Measurements from ENCODE around the gene EP400. TPM values are rescaled to one million over a fixed set of nuclear protein-coding genes. Genes with fewer than 3 reads are reported as not detected.
"Not testable (repeated sequence)": the region's sequence is repeated elsewhere in the genome, so short reads cannot be mapped to it uniquely, and the experiment has no call there.

EP400 gene
- polyA plus RNA-seq, 1 donor (not counting 4 experiments of a cell fraction or from before 2014, with no cell fraction given), result 4.1 TPM

DNA sequence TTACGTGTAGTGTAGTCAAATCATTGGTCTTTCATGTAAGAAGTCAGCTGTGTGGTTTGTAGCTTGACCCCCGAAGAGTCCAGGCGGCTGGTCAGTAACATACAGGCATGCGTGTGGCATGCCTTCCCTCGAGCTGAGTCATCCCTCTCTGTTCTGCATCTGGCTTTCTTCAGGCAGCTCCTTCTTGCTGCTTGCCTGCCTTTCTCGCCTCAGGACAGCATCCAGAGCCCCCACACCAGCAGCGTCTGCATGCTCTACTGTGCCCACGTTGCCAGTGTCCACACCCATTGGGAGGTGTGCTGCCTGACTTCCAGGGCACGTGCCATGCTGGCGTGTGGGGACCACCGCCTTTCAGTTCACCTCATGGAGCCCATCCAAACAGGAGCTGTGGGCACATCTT, 96.8 kb downstream of the EP400 start:
- H3K79me2 ChIP-seq (ENCODE audit: control insufficient read depth, insufficient read depth, low read length), result peaks cover 3% of the 10 kb centered on the region
- H3K9me1 ChIP-seq (ENCODE audit: control insufficient read depth, extremely low read depth, insufficient read depth, low read length), result no peaks in the 10 kb centered on the region
- H3K27ac ChIP-seq (ENCODE audit: control insufficient read depth, insufficient read depth, low read length), result no peak overlapping the region
- no peaks in the 10 kb centered on the region for H3K4me1 ChIP-seq (ENCODE audit: control insufficient read depth, extremely low read depth, insufficient read depth, low read length)
- dilution Hi-C loops (cut with MboI; ENCODE audit: extremely low pct_ligation_motif_present, low sequenced_read_pairs), result no loop called here
- H2AFZ ChIP-seq (ENCODE audit: control insufficient read depth, low read length), result no peak overlapping the region
- peaks cover 23 to 27% of the 10 kb centered on the region in 2 experiments for H3K36me3 ChIP-seq (ENCODE audit: control insufficient read depth in 2 of 2, extremely low read depth in 1 of 2, insufficient read depth in 2 of 2, low read length in 2 of 2)
- H3K9me3 ChIP-seq (ENCODE audit: control insufficient read depth, low read depth, low read length), result no peaks in the 10 kb centered on the region
- no peak overlapping the region for H3K4me2 ChIP-seq (ENCODE audit: control insufficient read depth, extremely low read depth, insufficient read depth, low read depth, low read length)
- TF ChIP-seq EZH2 (IDR thresholded peaks at IDR 0.05; ENCODE audit: low read length), result no peak
- TF ChIP-seq, protein P1, sequence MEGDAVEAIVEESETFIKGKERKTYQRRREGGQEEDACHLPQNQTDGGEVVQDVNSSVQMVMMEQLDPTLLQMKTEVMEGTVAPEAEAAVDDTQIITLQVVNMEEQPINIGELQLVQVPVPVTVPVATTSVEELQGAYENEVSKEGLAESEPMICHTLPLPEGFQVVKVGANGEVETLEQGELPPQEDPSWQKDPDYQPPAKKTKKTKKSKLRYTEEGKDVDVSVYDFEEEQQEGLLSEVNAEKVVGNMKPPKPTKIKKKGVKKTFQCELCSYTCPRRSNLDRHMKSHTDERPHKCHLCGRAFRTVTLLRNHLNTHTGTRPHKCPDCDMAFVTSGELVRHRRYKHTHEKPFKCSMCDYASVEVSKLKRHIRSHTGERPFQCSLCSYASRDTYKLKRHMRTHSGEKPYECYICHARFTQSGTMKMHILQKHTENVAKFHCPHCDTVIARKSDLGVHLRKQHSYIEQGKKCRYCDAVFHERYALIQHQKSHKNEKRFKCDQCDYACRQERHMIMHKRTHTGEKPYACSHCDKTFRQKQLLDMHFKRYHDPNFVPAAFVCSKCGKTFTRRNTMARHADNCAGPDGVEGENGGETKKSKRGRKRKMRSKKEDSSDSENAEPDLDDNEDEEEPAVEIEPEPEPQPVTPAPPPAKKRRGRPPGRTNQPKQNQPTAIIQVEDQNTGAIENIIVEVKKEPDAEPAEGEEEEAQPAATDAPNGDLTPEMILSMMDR (optimal IDR thresholded peaks at IDR 0.05 in 1 of 3, IDR thresholded peaks at IDR 0.05 in 1 of 3, conservative IDR thresholded peaks at IDR 0.05 in 1 of 3; ENCODE audit: extremely low read depth in 1 of 3, insufficient read depth in 2 of 3, low read length in 3 of 3), result no peak
- no peak for FAIRE-seq
- H3K4me3 ChIP-seq (ENCODE audit: control insufficient read depth in 2 of 3, extremely low read depth in 1 of 3, insufficient read depth in 2 of 3, low read depth in 1 of 3, low read length in 3 of 3), result no peak overlapping the region
- no peak for DNase-seq (ENCODE audit: low read depth, low spot score)
- H3K9ac ChIP-seq (ENCODE audit: control insufficient read depth, extremely low read depth, insufficient read depth, low read length), result no peak overlapping the region
- H3K27me3 ChIP-seq (ENCODE audit: control insufficient read depth, extremely low read depth, insufficient read depth, low read length), result no peaks in the 10 kb centered on the region
- no peaks in the 10 kb centered on the region for H4K20me1 ChIP-seq (ENCODE audit: control insufficient read depth, extremely low read depth, insufficient read depth, low read length)

DNA sequence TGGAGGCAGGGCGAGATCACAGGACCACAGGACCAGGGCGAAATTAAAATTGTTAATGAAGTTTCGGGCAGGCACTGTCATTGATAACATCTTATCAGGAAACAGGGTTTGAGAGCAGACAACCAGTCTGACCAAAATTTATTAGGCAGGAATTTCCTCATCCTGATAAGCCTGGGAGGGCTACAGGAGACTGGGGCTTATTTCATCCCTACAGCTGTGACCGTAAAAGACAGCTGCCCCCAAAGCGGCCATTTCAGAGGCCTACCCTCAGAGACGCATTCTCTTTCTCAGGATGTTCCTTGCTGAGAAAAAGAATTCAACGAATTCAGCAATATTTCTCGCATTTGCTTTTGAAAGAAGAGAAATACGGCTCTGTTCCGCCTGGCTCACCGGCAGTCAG, 97.9 kb downstream of the EP400 start:
- H4K20me1 ChIP-seq (ENCODE audit: control insufficient read depth, extremely low read depth, insufficient read depth, low read length); dilution Hi-C loops (cut with MboI; ENCODE audit: extremely low pct_ligation_motif_present, low sequenced_read_pairs): not testable (repeated sequence)
- H3K36me3 ChIP-seq (ENCODE audit: control insufficient read depth in 2 of 2, extremely low read depth in 1 of 2, insufficient read depth in 2 of 2, low read length in 2 of 2), result peaks cover 24 to 27% of the 10 kb centered on the region in 2 experiments

DNA sequence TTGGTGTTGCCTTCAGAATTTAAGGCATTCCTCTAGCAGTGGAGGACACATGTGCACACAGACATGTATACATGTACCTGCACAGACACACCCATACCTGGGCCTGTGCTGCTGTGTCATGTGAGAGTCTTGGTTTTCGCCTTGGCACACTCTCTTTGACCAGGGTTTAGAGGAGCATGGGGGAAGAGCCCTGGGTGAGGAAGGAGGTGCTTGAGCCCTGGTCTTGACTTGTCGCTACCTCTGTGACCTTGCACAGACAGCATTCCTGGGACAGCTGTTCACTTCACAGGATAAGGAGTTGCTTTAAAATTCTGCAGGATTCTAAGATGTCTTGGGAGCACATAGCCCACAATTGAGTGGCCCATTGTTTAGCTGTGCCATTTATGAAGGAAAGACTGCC, 99.7 kb downstream of the EP400 start:
- Histone ChIP-seq H3K27me3 (ENCODE audit: control insufficient read depth, extremely low read depth, insufficient read depth, low read length) (no peaks in the 10 kb centered on the region), H4K20me1 (ENCODE audit: control insufficient read depth, extremely low read depth, insufficient read depth, low read length) (no peaks in the 10 kb centered on the region), H3K27ac (ENCODE audit: control insufficient read depth, insufficient read depth, low read length) (no peak overlapping the region), H3K9me1 (ENCODE audit: control insufficient read depth, extremely low read depth, insufficient read depth, low read length) (no peaks in the 10 kb centered on the region), H3K4me1 (ENCODE audit: control insufficient read depth, extremely low read depth, insufficient read depth, low read length) (no peaks in the 10 kb centered on the region), H3K36me3 (ENCODE audit: control insufficient read depth in 2 of 2, extremely low read depth in 1 of 2, insufficient read depth in 2 of 2, low read length in 2 of 2) (peaks cover 27 to 28% of the 10 kb centered on the region in 2 experiments), H3K4me2 (ENCODE audit: control insufficient read depth, extremely low read depth, insufficient read depth, low read depth, low read length) (no peak overlapping the region), H3K4me3 (ENCODE audit: control insufficient read depth in 2 of 3, extremely low read depth in 1 of 3, insufficient read depth in 2 of 3, low read depth in 1 of 3, low read length in 3 of 3) (no peak overlapping the region), H3K9ac (ENCODE audit: control insufficient read depth, extremely low read depth, insufficient read depth, low read length) (no peak overlapping the region), H3K9me3 (ENCODE audit: control insufficient read depth, low read depth, low read length) (no peaks in the 10 kb centered on the region), H2AFZ (ENCODE audit: control insufficient read depth, low read length) (no peak overlapping the region), H3K79me2 (ENCODE audit: control insufficient read depth, insufficient read depth, low read length) (no peaks in the 10 kb centered on the region)
- dilution Hi-C loops (cut with MboI; ENCODE audit: extremely low pct_ligation_motif_present, low sequenced_read_pairs), result no loop called here
- TF ChIP-seq EZH2 (IDR thresholded peaks at IDR 0.05; ENCODE audit: low read length), result no peak
- TF ChIP-seq, protein P1 (optimal IDR thresholded peaks at IDR 0.05 in 1 of 3, IDR thresholded peaks at IDR 0.05 in 1 of 3, conservative IDR thresholded peaks at IDR 0.05 in 1 of 3; ENCODE audit: extremely low read depth in 1 of 3, insufficient read depth in 2 of 3, low read length in 3 of 3), result no peak
- DNase-seq (ENCODE audit: low read depth, low spot score) (no peak), FAIRE-seq (no peak)

More for the DNA sequence above, 97.9 kb downstream of the EP400 start:
- not testable (repeated sequence) for H3K27ac ChIP-seq (ENCODE audit: control insufficient read depth, insufficient read depth, low read length); H3K9me1 ChIP-seq (ENCODE audit: control insufficient read depth, extremely low read depth, insufficient read depth, low read length); H3K27me3 ChIP-seq (ENCODE audit: control insufficient read depth, extremely low read depth, insufficient read depth, low read length); H3K4me1 ChIP-seq (ENCODE audit: control insufficient read depth, extremely low read depth, insufficient read depth, low read length); H3K9me3 ChIP-seq (ENCODE audit: control insufficient read depth, low read depth, low read length); H3K79me2 ChIP-seq (ENCODE audit: control insufficient read depth, insufficient read depth, low read length); H3K4me2 ChIP-seq (ENCODE audit: control insufficient read depth, extremely low read depth, insufficient read depth, low read depth, low read length); H3K9ac ChIP-seq (ENCODE audit: control insufficient read depth, extremely low read depth, insufficient read depth, low read length); H2AFZ ChIP-seq (ENCODE audit: control insufficient read depth, low read length); H3K4me3 ChIP-seq (ENCODE audit: control insufficient read depth in 2 of 3, extremely low read depth in 1 of 3, insufficient read depth in 2 of 3, low read depth in 1 of 3, low read length in 3 of 3); DNase-seq (ENCODE audit: low read depth, low spot score); FAIRE-seq
